ENCODE data around the gene TMC6. TPM values are rescaled to one million over a fixed set of nuclear protein-coding genes. Genes with fewer than 3 reads are reported as not detected.

Gene TMC6
- total and polyA plus RNA-seq, 2 of the 13 experiments (the other 11 are each of a cell fraction or from before 2014, with no cell fraction given): 48.4 to 99.1 TPM

DNA sequence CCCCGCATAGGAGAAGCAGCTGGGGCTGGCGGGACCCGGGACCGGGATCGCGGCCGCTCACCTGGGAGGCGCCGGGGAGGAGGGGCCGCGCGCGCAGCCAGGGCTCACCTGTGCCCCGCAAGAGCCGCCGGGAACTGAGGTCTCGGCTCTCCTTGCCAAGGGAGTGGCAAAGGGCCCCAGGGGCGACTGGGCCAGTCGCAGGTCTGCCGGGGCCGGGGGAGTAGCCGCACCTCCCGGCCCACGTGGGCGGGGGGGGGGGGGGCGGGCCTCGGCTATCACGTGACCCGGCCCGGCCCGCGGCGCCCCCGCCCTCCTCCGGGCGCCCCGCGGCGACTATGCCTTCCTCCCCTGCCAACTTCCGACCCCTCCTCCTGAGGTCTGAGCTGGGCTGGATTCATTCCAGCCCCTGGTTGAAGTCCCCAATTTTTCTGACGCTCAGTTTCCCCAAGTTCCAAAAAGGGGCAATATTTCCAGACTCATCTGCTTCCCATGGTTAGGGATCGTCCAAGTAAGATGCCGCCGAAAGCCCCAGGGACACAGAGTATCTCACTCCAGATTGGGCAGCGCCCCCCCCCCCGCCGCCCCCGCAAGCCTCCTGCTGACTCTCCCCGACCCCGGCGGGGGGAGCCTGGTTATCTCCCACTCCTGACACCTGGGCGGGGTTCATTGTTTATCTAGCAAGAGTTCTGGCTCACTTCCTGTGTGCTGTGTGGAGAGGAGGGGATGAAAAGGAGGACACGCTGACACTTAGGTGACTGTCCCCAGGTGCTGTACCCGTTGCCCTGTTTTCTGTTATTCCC, at the start of gene TMC6 (continued):
- TF ChIP-seq HMG20B (CRISPR knock-in tag; conservative IDR thresholded peaks at IDR 0.05): no peak; the same call in 1 of the 2 replicates
- TF ChIP-seq POLR2AphosphoS2 (IDR thresholded peaks at IDR 0.05; ENCODE audit: low read depth, low read length): no peak
- TF ChIP-seq ZNF747 (CRISPR knock-in tag; IDR thresholded peaks at IDR 0.05; ENCODE audit: borderline replicate concordance): peak; percentile 89
- TF ChIP-seq ZNF841 (CRISPR knock-in tag; IDR thresholded peaks at IDR 0.05; ENCODE audit: borderline replicate concordance): no peak
- no peak for TF ChIP-seq ZNF343 (CRISPR knock-in tag; IDR thresholded peaks at IDR 0.05)
- no peak for TF ChIP-seq ZBTB10 (CRISPR knock-in tag; IDR thresholded peaks at IDR 0.05; ENCODE audit: borderline replicate concordance)
- TF ChIP-seq ADNP (CRISPR knock-in tag; IDR thresholded peaks at IDR 0.05): no peak
- 0 out of 2 replicates have a peak, but pooled peaks have one; percentile 26 for TF ChIP-seq ZNF512B (CRISPR knock-in tag; IDR thresholded peaks at IDR 0.05; ENCODE audit: borderline replicate concordance)
- peak; percentile 54; the same call in 1 of the 2 replicates for TF ChIP-seq IKZF5 (CRISPR knock-in tag; IDR thresholded peaks at IDR 0.05)
- TF ChIP-seq ISX (CRISPR knock-in tag; conservative IDR thresholded peaks at IDR 0.05): no peak
- no peak for TF ChIP-seq NFRKB (IDR thresholded peaks at IDR 0.05)
- TF ChIP-seq DPF2 (CRISPR knock-in tag; IDR thresholded peaks at IDR 0.05; ENCODE audit: borderline replicate concordance, low read depth): no peak
- TF ChIP-seq ZFP36L2 (CRISPR knock-in tag; IDR thresholded peaks at IDR 0.05): 0 out of 2 replicates have a peak, but pooled peaks have one; percentile 58
- peak; percentile 39; the same call in 1 of the 2 replicates for TF ChIP-seq HDAC1 (CRISPR knock-in tag; IDR thresholded peaks at IDR 0.05)
- no peak for TF ChIP-seq ZNF660 (CRISPR knock-in tag; IDR thresholded peaks at IDR 0.05; ENCODE audit: borderline replicate concordance, low read depth)
- TF ChIP-seq STAG1 (CRISPR knock-in tag; IDR thresholded peaks at IDR 0.05): no peak
- TF ChIP-seq NBN (conservative IDR thresholded peaks at IDR 0.05): no peak
- TF ChIP-seq AGO2 (optimal IDR thresholded peaks at IDR 0.05; ENCODE audit: low read depth, low read length): peak; percentile 1
- TF ChIP-seq, protein P1, sequence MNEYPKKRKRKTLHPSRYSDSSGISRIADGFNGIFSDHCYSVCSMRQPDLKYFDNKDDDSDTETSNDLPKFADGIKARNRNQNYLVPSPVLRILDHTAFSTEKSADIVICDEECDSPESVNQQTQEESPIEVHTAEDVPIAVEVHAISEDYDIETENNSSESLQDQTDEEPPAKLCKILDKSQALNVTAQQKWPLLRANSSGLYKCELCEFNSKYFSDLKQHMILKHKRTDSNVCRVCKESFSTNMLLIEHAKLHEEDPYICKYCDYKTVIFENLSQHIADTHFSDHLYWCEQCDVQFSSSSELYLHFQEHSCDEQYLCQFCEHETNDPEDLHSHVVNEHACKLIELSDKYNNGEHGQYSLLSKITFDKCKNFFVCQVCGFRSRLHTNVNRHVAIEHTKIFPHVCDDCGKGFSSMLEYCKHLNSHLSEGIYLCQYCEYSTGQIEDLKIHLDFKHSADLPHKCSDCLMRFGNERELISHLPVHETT (CRISPR knock-in tag; conservative IDR thresholded peaks at IDR 0.05): 0 out of 2 replicates have a peak, but pooled peaks have one; percentile 26

Data from HepG2 (cell line).